ENCODE measurements around the gene TRIM15. TPM values are rescaled to one million over a fixed set of nuclear protein-coding genes. Genes with fewer than 3 reads are reported as not detected.

The TRIM15 gene
- total RNA-seq, 1 donor from 2014 or later, result not detected

- peaks cover 6% of the 10 kb centered on the region for H3K27me3 Mint-ChIP-seq (ENCODE audit: unreplicated experiment)
- H3K36me3 Mint-ChIP-seq (ENCODE audit: unreplicated experiment), result no peaks in the 10 kb centered on the region
These were observed 11.8 kb upstream of the TRIM15 start for GRCh38 chr6:30151580-30151979.

GRCh38 chr6:30152016-30152673 lies 11.2 kb upstream of the TRIM15 start:
- DNase-seq, result no peak
- Mint-ChIP-seq H3K9me3 (ENCODE audit: unreplicated experiment) (peaks cover 3% of the 10 kb centered on the region), H3K36me3 (ENCODE audit: unreplicated experiment) (no peaks in the 10 kb centered on the region), H3K27me3 (ENCODE audit: unreplicated experiment) (peaks cover 6% of the 10 kb centered on the region), H3K27ac (ENCODE audit: unreplicated experiment) (no peak overlapping the region), H3K4me3 (ENCODE audit: unreplicated experiment) (no peak overlapping the region), H3K4me1 (ENCODE audit: low read depth, unreplicated experiment) (peaks cover 2% of the 10 kb centered on the region)
- no peak for TF ChIP-seq CTCF (IDR thresholded peaks at IDR 0.05; ENCODE audit: partially characterized antibody, unreplicated experiment)

More at GRCh38 chr6:30151580-30151979, 11.8 kb upstream of the TRIM15 start:
- H3K4me1 Mint-ChIP-seq (ENCODE audit: low read depth, unreplicated experiment), result peaks cover 2% of the 10 kb centered on the region
- no peak overlapping the region for H3K4me3 Mint-ChIP-seq (ENCODE audit: unreplicated experiment)
- TF ChIP-seq CTCF (IDR thresholded peaks at IDR 0.05; ENCODE audit: partially characterized antibody, unreplicated experiment), result no peak
- H3K9me3 Mint-ChIP-seq (ENCODE audit: unreplicated experiment), result peaks cover 3% of the 10 kb centered on the region
- no peak overlapping the region for H3K27ac Mint-ChIP-seq (ENCODE audit: unreplicated experiment)
- no peak for DNase-seq

- Mint-ChIP-seq H3K27me3 (ENCODE audit: unreplicated experiment) (peaks cover 6% of the 10 kb centered on the region), H3K4me1 (ENCODE audit: low read depth, unreplicated experiment) (peaks cover 2% of the 10 kb centered on the region), H3K9me3 (ENCODE audit: unreplicated experiment) (peaks cover 3% of the 10 kb centered on the region), H3K27ac (ENCODE audit: unreplicated experiment) (no peak overlapping the region), H3K4me3 (ENCODE audit: unreplicated experiment) (no peak overlapping the region), H3K36me3 (ENCODE audit: unreplicated experiment) (no peaks in the 10 kb centered on the region)
- TF ChIP-seq CTCF (IDR thresholded peaks at IDR 0.05; ENCODE audit: partially characterized antibody, unreplicated experiment), result no peak
- no peak for DNase-seq
These were observed 10.3 kb upstream of the TRIM15 start for GRCh38 chr6:30152910-30153610.

- Mint-ChIP-seq H3K27me3 (ENCODE audit: unreplicated experiment) (peaks cover 8% of the 10 kb centered on the region), H3K36me3 (ENCODE audit: unreplicated experiment) (no peaks in the 10 kb centered on the region), H3K4me1 (ENCODE audit: low read depth, unreplicated experiment) (peaks cover 2% of the 10 kb centered on the region), H3K9me3 (ENCODE audit: unreplicated experiment) (peaks cover 3% of the 10 kb centered on the region), H3K27ac (ENCODE audit: unreplicated experiment) (no peak overlapping the region), H3K4me3 (ENCODE audit: unreplicated experiment) (no peak overlapping the region)
- no peak for DNase-seq
- no peak for TF ChIP-seq CTCF (IDR thresholded peaks at IDR 0.05; ENCODE audit: partially characterized antibody, unreplicated experiment)
These were observed 9.3 kb upstream of the TRIM15 start for GRCh38 chr6:30154061-30154460.
